Measurements from ENCODE around the gene CDH22.
A peak's percentile ranks its signal among the peaks of the same experiment; 100 is the strongest.

Gene CDH22

DNA sequence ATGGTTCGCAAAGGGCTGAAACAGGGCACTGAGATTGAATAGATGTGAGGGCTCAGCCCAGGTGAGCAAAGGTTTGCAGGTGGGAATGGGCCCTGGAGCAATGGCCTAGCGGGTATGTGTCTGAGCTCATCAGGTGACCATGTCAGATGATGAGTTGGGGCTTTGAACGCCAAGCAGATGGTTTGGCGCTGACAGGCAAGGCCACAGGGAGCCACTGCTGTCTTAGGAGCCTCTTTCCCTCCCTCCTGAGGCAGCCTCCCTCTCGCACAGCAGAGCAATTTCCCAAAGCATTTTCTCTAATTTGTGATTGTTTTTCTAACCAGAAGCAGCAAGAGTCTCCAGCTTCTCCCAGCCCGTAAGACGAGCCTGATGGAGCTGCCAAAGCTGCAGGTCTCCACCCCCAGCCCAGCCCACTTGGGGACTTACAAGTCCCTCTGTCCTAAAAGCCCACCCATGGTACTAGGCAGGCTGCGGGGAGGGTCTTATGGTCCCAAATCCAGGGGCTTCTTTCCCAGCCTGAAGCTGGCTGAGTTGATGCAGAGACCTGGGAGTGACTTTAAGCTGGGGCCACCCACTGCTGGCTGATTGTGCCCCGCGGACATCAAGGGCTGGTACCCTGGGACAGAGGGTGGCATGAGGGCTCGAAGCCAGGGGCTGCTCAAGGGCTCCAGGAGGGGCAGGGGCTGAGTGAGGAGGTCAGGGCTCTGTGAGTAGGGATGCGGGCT, 11.6 kb downstream of the CDH22 start:
- DNase-seq = no peak

DNA sequence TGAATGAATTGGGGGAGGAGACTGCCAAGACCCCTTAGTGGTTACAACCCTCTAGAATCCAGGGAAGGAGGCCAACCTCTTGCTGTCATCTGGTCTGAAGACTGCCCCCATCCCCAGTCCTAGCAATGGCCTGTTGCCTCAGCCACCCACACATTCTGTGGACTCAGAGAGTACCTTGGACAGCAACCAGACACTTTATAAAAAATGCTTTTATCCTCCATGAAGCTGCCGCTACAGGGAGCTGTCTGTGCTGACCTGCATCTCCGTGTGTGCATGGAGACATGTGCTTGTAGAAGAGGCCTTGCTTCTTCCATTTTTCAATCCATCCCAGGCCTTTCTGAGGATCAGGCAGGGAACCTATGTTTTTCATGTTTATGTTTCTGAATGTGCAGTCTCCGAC, 15.2 kb downstream of the CDH22 start:
- DNase-seq = peak; percentile 39

DNA sequence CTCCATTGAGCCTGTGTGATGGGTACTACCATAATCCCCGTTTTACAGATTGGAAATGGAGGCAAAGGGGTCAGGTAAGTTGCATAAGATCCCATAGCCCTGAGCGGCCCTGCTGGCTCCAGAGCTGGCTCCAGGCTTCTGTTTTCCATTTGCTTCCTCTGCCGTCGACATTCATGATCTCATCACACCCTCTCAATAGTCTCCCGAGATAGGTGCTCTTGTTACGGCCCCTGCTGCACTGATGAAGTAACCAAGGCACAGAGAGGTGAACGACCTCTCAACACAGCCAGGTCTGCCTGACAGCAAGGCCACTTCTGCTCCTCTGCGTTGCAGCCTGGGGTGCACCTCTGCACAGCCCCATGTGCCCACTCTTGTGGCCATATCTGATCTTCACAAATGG, 16.9 kb downstream of the CDH22 start:
- no peak for DNase-seq

DNA sequence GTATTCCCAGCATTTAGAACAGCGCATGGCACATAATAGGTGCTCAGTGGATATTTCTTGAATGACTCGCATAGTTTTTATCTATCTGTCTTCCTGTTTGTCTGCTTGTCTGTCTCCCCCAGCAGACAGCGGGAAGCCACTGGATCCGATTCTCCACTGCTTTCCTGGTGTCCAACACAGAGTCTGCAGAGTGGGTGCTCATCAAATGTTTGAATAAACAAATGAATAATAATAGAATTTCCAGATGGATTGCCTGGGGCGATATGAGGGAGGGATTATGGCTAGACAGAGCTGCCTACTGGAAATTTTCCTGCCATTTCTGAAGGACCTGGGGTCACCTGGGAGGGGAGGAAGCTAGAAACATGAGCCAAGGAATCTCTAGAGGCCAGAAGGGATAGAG, 18.9 kb downstream of the CDH22 start:
- no peak for DNase-seq

DNA sequence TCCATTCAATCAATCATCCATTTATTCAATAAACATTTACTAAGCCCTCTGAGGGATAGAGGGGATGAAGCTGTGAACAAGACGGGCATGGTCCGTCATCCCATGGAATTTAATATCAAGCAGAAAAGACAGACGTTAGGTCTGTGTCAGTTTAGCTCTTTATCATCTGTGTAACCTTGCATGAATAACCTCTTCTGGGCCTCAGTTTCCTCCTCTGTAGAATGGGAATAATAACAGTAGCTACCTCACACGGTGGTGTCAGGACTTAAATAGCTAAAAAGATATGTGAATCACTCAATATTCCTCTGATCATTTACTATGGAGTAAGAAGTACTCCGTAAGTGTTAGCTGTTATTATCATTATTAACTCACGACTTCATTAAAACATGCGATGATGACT, 21.3 kb downstream of the CDH22 start:
- no peak for DNase-seq

DNA sequence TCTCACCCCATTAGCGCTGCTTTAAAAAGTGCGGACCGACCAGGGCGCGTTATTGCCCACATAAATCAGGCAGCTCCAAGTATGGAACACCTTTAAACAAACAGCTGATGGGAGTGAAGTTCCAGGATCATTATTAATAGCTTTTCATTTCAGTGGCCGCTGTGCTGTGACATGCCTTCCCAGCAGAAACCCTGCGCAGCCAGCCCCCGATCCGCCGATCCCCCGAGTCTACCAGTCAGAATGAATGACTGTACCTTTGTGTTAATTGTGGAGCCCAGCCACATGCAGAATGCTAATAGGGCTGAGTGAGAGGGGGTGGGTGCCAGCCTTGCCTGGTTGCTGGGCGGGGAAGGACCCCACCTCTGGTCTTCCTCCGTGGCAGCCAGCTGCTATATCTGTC, 21.9 kb downstream of the CDH22 start:
- no peak for DNase-seq

DNA sequence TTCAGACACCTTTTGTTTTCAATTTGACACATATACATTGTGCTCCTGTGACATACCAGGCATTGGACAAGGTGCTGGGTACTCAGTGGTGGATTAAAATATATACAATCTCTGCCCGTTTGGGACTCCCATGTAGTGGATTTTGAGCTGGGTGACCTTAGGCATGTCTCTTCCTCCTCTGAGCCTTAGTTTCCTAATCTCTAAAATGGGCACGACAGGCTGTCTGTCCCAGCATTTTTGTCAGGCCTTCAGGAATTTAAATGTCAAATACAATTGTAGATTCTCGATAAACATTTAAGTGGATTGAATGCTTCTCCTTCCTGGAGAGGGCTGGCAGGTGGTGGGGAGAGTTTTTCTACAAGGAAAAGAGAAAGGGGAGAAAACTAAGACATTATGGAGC, 22.6 kb downstream of the CDH22 start:
- no peak for DNase-seq

DNA sequence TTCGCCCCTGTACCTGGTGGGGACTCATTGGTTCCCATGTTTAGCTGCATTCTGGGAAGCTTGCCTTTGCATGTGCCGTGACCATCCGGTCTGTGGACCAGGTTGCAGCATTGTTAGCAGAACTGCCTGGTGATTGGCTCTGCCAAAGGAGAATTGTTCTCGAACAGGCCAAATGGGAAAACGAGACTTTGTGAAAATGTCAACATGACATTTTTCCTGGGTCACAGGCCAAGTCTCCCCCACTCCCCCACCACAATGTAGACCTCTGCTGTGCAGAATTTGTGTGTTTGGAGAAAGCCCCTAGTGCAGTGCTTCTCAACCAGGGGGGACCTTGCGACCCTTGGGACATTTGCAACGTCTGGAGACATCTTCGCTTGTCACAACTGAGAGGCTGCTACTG, 23.2 kb downstream of the CDH22 start:
- no peak for DNase-seq

DNA sequence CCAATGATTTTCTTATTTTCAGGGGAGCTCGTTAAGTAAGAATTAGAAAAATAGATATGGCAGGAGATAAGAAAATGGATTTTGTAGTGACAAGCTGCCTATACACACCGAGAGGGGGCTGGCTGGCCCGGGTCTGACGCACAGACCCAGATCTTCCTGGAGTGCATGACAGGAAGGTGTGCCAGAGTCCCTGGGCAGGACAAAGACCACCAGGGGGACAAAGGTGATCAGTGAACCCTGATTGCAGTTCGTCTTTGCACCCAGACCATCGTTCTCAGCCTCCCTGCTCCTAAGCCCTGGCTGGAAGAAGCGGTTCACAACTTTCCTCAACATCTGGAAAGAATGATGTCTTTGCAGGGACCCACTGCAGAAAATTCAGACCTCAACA, 24.3 kb downstream of the CDH22 start:
- no peak for DNase-seq

DNA sequence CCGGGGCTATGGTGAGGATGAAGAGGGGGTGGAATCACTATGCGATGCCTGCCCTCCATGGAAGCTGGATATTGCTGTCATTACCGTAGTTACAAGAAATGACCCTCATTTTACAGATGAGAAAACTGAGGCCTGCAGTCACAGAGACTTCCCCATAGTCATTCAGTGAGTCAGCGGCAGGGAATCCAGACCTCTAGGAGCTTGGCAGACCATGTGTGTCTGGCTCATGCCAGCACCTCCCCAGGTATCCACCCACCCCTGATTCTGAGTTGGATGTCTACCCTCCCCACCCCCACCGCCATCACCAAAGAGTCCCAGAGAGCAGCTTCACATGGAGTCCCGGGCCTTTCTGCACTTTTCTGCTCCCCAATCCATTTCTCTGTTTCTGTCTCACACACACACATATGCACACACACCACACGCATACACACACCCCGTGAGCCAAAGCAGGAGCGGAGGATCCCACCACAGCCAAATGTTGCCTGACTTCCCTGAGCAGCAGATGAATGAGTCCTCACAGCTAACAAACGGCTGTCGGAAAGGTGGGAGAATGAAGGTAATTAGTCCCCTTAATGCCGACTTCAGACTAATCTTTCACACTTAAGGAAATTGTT, 24.8 kb downstream of the CDH22 start:
- DNase-seq = no peak

DNA sequence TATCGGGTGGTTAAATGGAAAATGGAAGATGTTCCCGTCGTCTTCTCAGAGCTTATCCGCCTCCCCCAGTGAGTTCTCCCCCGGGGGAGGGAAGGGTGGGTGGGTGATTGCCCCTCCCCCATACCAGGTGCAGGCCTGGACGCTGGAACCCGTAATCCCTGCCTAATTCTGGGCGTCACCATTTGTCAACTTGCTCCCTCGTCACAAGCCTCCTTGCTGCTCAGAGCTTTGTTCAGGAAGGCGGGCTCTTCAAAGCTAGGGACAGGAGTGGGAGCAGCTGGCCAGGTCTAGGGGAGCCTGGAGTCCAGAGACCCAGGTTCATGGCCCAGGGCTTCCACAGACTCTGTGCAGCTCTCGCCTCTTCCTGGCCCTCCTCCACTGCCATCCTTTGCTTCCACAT, 25.6 kb downstream of the CDH22 start:
- DNase-seq = no peak

DNA sequence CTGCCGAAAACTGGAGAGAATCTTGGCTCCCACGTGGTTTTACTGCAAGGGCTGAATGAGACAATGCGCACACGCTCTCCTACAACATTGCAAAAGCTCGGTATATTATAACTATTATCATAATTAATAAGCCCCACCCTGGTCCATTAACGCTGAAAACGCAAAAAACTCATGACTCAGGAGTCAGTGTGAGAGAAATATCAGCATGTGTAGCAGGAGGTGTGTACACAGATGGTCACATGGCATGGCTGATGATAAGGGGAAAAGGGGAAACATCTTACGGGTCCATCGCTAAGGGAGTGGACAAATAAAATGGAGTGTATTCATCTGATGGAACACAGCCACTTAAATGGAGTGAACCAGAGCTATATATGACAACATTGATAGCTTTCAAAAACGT, 29.2 kb downstream of the CDH22 start:
- no peak for DNase-seq

DNA sequence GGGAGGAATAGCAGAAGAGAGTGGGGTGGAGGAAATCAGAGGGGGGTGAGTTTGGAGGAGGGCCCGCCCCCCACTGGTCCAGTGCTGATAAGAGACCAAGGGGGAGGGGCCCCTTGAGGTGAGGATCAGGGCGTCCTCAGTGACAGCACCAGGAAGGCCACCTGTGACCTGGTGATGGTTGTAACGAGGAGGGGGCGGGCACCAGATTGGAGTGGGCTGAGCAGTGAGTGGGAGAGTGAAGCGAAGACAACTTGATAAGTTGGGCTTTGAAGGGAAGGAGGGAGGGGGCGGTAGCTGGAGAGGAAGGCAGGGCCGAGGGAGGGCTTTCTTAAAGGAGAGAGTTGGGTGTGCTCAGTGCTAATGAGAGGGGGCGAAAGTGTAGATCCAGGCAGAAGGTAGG, 30.7 kb downstream of the CDH22 start:
- DNase-seq = no peak

DNA sequence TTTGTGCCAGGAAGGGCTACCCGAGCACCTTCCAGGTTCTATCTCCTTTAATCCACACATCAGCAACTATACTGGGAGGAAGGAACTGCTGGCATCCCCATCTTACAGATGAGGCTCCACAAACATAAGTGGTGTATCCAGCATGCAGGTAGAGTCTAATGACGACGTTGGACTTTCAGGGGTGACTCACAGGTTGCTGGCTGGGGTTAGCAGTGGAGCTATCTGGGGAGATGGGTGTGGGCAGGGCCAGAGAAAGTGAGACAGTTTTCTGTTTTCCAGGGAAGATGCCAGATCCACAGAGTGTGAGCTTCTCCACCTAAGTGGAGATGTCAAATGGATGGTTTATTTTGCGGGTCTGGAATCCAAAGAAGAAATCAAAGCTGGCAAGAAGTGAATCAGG, 31.8 kb downstream of the CDH22 start:
- DNase-seq = no peak

DNA sequence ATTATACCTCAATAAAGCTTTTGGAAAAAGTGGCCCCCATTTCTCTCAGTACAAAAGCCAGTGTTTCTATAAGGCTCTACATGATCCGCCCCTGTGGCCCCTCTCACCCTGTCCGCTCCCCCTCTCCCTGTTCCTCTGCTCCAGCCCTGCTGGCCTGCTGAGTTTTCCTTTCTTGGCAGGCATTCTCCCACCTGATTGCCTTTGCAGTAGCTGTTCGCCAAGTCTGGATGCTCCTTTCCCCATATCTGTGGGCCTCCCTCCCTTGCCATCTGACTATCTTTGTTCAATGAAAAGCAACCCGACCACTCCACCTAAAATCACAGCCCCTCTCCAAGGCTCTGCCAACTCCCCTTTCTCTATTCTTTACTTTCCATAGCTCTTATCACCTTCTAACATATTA, 33.2 kb downstream of the CDH22 start:
- no peak for DNase-seq

DNA sequence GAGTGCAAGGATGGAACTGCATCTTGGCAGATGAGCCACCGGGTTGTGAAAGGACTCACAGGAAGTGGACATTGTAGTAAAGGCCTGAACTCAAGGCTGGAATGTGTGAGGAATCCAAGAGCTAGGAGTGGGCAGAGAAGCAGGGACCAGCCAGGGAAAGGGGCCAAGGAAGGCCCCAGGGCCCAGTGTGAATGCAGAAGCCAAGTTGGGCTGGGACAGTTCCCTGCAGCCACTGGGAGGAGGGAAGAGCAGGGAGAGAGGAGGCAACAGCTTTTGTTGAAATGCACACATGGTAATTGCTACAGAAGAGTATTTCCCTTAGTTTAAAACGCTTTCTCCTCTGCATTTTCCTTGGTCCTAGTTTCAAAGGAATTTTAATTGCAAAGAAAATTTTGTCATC, 34.6 kb downstream of the CDH22 start:
- no peak for DNase-seq

DNA sequence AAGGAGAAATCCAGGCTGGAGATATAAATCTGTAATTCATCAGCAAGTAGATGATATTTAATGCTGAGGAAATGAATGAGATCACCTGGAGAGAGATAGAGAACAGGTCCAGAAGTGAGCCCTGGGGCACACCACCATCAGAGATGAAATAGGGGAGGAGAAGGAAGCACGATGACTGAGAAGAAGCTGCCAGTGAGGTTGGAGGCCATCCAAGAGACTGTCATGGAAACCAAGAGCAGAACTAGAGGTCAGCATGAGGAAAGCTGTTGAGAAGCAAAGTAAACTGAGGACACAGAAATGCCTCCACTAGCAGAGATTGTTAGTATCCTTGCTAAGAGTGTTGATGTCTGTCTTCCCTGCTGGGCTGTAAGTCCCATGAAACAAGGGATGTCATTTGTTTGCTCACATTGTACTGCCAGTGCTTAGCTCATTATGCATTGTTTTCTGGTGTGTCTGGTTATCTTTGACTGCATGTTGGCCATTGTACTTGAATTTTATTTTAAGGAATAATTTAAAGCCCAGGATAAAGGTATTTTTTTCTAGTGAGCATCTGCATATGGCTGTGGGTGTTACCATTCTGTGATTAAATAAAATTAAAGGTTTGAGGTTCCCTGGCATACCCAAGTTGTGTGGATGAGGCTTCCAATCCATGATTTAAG, 35.8 kb downstream of the CDH22 start:
- no peak for DNase-seq

DNA sequence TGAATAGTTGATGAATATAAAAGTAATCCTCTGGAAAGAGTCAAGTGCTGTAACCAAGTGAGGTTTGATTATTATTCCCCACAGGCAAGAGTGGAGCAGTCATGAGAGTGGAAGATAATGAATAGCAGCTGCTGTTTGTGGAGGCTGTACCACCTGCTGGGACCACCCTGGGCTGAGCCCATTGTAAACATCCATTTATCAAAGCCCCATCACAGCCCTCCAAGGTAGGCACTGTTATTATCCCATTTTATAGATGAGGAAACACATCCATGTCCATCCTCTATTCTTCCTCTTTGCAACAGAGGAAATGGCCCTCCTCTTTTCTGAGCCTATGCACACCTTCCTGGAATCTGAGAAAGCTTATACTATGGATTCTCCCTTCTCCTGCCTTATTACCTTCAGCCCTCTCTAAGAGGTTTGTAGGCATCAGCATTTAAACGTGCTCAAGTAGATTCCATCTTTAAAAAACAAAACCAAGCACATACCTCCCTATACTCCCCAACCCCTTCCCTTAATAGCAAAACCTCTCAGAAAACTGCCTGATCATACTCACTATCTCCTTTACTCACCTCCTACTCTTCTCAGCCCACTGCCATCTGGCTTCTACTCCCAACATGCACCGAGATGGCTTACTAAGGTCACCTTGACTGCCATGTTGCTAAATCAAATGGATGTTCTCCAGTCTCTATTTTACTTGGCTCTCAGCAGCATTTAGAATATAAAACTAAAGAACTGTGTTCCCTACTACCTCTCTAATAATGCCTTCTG, 37.1 kb downstream of the CDH22 start:
- DNase-seq = no peak

DNA sequence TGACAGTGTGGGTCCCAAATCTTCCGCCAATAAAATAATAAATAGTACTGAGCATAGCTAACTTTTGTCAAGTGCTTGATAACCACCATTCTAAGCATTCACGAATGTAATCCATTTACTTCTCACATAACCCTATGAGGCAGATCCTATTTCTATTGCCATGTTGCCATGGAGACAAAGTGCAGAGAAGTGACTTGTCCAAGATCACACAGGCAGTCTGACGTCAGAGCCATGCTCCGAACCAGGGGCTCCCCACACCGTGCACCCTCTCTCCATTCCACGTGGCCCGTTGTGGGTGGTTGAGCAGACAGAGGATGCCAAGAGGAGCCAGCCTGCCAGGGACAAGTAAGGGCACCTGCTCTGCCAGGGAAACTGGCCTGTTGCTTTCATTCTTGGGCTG, 38.9 kb downstream of the CDH22 start:
- no peak for DNase-seq

DNA sequence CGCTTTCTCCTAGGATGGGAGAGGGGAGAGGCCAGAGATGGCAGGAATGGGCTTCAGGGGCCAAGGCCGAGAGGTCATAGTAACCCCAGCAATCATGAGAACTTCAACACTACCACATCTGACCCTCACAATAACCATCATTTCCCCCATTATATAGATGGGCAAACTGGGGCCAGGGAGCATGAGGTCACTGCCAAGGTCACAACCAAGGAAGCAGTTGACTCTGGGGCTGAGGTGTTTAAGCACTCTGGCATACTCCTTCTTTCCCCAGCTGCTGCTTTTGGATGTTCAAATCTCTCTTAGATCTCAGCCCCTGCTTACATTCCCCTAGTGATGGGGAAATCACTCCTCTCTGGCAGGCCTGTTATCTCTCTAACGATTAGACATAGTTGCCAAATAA, 39.6 kb downstream of the CDH22 start:
- DNase-seq = no peak

DNA sequence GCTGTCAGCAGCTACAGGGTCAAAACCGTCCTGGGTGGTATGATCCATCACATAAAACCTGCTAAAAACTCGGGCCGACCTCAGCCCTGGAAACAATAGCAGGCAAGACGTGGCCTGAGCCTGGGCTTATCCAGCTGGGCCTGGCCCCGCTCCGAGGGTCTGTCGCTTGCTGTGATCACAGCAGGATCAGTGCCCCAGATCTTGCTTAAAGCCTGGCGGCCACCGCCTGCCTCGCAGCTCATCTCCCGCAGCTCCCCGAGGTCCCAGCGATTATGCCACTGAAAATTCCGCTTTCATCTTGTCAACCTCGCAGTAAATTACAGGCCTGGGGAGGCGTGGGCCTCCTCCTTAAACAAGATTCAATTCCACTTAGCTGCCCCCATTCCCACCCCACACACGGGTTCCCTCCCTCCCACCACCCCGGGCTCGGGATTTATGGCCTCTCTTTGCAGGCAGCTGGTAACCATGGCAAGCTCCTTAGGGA, 40.1 kb downstream of the CDH22 start:
- DNase-seq = peak; percentile 24

DNA sequence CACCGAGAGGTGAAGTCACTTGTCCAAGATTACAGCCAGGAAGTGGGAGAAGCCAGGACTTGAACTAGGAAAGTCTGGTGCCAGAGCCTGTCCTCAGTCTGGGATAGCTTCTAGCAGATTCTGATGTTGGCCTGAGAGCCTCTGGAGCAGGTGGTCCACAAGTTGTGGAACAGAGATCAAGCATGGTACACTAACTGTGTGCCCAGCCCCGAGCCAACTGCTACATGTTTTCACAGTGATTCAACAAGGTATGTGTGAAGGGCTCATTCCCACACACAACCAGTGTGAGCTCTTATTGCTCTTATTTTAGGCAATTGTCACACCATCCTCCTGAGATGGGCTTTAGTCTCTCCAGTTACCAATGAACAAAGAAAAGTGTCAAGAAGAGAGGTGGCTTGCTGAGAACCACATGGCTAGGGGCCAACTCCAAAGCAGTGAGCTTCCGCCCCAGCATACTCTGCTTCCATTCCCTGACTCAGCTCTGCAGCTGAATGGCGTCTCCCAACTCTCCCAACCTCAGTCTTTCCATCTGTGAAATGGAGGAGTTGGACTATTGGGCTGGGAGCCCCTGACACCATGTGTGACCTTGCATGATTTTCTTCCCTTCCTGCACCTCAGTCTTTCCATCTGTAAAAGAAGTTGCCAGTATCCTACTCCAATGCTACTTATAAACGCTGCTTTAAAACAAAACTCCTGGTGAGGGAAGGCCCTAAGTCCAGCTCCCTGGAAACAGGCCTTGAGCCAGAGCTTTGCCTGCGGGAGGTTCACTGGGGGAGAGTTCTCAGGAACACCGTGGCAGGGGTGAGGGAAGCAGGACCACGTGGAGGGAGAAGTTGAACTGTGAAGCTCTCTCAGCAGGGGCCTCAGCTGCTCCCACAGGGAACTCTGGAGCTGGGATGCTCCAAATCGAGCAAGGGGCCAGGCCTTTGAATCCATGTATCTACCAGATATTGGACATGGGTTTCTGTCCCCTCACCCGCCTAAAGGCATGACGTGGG, 40.9 kb downstream of the CDH22 start:
- peak; percentile 37 for DNase-seq
